ENCODE measurements around the gene ITGA7. TPM values are rescaled to one million over a fixed set of nuclear protein-coding genes. Genes with fewer than 3 reads are reported as not detected.

ITGA7 gene
- total and polyA plus RNA-seq, 9 donors = 4.9 to 69.6 (median 25.9) TPM

DNA sequence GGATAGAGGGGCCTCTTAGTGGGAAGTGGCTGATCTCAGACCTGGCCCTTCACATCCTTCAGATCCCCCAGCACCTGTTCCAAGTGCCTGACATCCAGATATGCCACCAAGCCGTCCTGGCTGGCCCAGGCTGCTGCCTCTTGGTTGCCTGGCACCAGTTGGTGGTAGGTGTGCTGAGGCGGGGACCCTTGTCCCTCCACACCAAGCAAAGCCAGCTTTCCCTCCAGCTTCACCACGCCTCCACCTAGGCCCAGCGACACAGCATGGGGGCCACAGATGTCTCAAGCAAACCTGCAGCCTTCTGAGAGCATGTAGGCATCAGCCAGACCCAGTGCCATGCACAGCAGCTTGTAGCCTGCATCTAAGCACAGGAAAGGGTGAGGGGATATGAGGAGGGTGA lies 24.6 kb upstream of the ITGA7 start:
- 81 to 88% (median 82%) methylated on average over 4 of the region's 4 CpGs for WGBS, 3 donors
- no peak for DNase-seq
- TF ChIP-seq POLR2A (IDR thresholded peaks at IDR 0.05) (no peak), EP300 (IDR thresholded peaks at IDR 0.05) (no peak)
- TF ChIP-seq, protein P1, sequence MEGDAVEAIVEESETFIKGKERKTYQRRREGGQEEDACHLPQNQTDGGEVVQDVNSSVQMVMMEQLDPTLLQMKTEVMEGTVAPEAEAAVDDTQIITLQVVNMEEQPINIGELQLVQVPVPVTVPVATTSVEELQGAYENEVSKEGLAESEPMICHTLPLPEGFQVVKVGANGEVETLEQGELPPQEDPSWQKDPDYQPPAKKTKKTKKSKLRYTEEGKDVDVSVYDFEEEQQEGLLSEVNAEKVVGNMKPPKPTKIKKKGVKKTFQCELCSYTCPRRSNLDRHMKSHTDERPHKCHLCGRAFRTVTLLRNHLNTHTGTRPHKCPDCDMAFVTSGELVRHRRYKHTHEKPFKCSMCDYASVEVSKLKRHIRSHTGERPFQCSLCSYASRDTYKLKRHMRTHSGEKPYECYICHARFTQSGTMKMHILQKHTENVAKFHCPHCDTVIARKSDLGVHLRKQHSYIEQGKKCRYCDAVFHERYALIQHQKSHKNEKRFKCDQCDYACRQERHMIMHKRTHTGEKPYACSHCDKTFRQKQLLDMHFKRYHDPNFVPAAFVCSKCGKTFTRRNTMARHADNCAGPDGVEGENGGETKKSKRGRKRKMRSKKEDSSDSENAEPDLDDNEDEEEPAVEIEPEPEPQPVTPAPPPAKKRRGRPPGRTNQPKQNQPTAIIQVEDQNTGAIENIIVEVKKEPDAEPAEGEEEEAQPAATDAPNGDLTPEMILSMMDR (IDR thresholded peaks at IDR 0.05) = no peak
- no peaks in the 10 kb centered on the region for H3K9me3 ChIP-seq
- peaks cover 8% of the 10 kb centered on the region for H3K4me1 ChIP-seq (ENCODE audit: insufficient read depth)
- H3K4me3 ChIP-seq = no peak overlapping the region
- no peaks in the 10 kb centered on the region for H3K36me3 ChIP-seq
- H3K27me3 ChIP-seq = no peaks in the 10 kb centered on the region
- intact Hi-C loops (cut with DNase I) = loop anchor here in 3 of 4 donors (5.0 to 10.0 kb wide), 3 partner anchors 195 to 903 kb away; partner anchors contain the start of genes BAZ2A (in 1 of the 3) and PYM1 (in 1 of the 3)
- H3K27ac ChIP-seq = no peak overlapping the region

DNA sequence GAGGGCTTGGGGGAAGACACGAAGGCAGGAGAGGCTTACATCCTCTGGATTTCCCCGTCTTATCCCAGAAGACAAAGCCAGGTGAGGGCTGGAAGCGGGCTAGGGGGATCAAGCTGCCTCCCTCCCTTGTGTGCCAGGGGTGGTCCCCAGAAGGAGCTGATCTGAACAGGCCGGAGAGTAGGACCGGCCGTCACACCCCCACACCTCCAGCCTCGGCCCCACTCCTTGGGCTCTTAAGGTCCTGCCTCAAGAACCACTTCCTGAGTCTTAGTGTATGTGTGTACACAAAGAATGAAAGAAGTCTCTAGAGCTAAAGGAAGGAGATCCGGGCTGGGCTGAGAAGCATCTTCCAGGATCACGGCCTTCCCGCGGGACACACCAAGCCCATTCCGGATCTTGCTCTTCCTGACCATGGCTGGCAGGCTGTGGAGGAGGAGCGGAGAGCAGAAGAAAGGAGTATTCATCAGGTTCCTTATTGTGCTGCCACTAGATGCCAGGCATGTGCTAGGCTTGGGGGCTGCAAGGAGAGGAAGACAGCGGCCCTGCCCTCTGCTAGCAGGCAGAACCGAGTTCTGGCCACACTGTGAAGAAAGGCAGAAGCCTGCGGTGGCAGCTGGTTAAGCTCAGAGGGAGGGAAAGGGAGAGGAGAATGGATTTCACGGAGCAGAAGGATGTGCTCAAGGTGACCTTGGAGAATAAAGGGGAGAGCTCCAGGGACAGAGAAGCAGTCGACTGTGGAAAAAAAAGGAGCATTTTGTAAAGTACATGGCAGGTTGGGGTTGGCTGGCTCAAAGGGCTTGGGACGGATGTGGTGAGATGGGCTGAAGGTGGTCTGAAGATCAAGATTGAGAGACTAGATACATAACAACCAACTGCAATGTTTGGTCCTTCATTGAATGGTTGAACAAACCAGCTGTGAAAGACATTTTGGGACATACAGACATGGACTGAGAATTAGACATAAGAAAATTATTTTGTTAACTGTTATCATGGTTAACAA lies 22.4 kb upstream of the ITGA7 start:
- 1 to 2% (median 2%) methylated on average over 19 of the region's 19 CpGs for WGBS, 3 donors
- DNase-seq = peak; percentile 55 to 73 (median 63)
- Histone ChIP-seq H3K4me1 (ENCODE audit: insufficient read depth) (peaks cover 12% of the 10 kb centered on the region), H3K27me3 (no peaks in the 10 kb centered on the region), H3K36me3 (no peaks in the 10 kb centered on the region), H3K9me3 (no peaks in the 10 kb centered on the region), H3K4me3 (peak overlapping the region; percentile 96), H3K27ac (peak overlapping the region; percentile 94 to 99)
- peak; percentile 48 for TF ChIP-seq POLR2A (IDR thresholded peaks at IDR 0.05)
- TF ChIP-seq, protein P1 (IDR thresholded peaks at IDR 0.05) = no peak
- intact Hi-C loops (cut with DNase I) = loop anchor here in 3 of 4 donors (5.0 to 10.0 kb wide), 3 partner anchors 197 to 905 kb away; partner anchors contain the start of genes PYM1 (in 2 of the 3) and BAZ2A (in 1 of the 3)

DNA sequence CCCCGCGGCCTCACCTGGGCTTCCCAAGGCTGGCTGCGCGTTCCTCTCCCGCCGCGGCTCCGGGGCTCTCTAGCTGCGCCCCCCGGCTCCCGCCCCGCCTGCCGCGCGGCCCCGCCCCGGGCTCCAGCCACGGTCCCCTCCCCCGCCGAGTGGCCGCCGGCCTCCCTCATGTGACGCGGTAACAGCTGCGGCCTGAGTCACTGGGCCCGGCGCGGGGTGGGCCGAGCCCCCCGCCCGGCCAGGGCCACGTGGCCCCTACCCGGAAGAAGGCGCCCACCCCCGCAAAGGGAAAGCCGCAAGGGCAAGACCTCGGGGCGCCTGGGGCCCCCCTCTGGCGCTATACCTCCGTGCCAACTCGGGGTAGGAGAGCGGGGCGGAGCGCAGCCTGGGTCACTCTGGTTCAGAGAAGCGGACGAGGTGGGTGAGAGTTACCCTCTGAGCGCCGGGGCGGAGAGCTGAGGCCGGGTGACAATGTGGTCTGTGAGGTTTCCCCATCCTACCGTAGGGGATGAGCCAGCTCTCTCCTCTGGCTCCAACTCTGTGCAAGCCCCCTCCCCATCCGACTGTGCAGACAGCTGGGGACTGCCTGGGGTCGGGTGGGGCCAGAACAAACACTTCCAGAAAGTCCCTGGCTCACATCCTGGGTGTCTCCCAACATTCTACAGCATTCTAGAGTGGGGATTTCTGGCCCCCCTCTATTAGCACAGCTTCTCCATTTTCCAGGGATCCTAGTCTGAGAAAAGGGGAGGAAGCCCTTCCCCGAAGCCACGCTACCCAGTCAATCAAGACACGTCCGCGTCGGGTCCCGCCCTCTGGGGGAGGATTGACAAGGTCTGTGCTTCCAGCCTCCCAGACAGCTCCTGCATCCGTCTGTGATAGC lies 21.5 kb upstream of the ITGA7 start, which contains the start of gene CD63:
Gene CD63, minus strand, starts transcription at position 71 of the 880 bp plus-strand sequence. CDS start 668 bp downstream, outside the sequence.
- no peaks in the 10 kb centered on the region for H3K9me3 ChIP-seq
- WGBS, 3 donors = 1% methylated on average over 28 to 61 of the region's 61 CpGs
- intact Hi-C loops (cut with DNase I) = loop anchor here in 1 of 4 donors (5.0 kb wide), 1 partner anchor 198 kb away; the partner anchor contains the start of gene PYM1
- H3K27ac ChIP-seq = peak within 1 kb of the TSS; percentile 94 to 99
- peak; percentile 94 to 96 (median 94) for DNase-seq
- no peaks in the 10 kb centered on the region for H3K36me3 ChIP-seq
- peak within 1 kb of the TSS; percentile 96 for H3K4me3 ChIP-seq
- peak; percentile 78 for TF ChIP-seq POLR2A (IDR thresholded peaks at IDR 0.05)
- TF ChIP-seq, protein P1 (IDR thresholded peaks at IDR 0.05) = no peak
- peak; percentile 89 for TF ChIP-seq EP300 (IDR thresholded peaks at IDR 0.05)
- peaks cover 12% of the 10 kb centered on the region for H3K4me1 ChIP-seq (ENCODE audit: insufficient read depth)
- no peaks in the 10 kb centered on the region for H3K27me3 ChIP-seq

All from ovary (tissue), 9 donors.